Tibial artery (tissue), 4 donors: Measurements from ENCODE around the gene UBR3.

Experiments
- DNase-seq, 2 donors: peaks; one replicate each; pipeline ENCODE4 v3.0.0-alpha.2; 2019
- H3K27ac ChIP-seq, 2 donors: fragments of 200-600 bp; sonication (generic) in 1 of 2; 1 replicate in 1 of 2; 2 replicates in 1 of 2; pipeline ENCODE4 v1.5.1; 2018 to 2019; ENCODE audit warnings: mild to moderate bottlenecking in 1 of 2
- H3K27me3 ChIP-seq, 2 donors: fragments of 200-600 bp; sonication (generic) in 1 of 2; one replicate each; pipeline versions ENCODE4 v1.5.1 to v1.6.0; 2016 to 2019
- H3K36me3 ChIP-seq, 3 donors: fragments of 200-600 bp; sonication (generic) in 2 of 3; one replicate each; pipeline ENCODE4 v1.5.1; 2016 to 2019; ENCODE audit warnings: mild to moderate bottlenecking in 2 of 3
- H3K4me1 ChIP-seq, 4 donors: fragments of 200-600 bp; sonication (generic) in 2 of 4; 1 replicate in 3 of 4; 2 replicates in 1 of 4; pipeline ENCODE4 v1.5.1; 2016 to 2019
- H3K4me3 ChIP-seq, 2 donors: fragments of 200-600 bp; sonication (generic) in 1 of 2; 1 replicate in 1 of 2; 2 replicates in 1 of 2; pipeline ENCODE4 v1.5.1; 2018 to 2019; ENCODE audit warnings: mild to moderate bottlenecking in 2 of 2
- H3K9me3 ChIP-seq, 3 donors: fragments of 200-600 bp; sonication (generic) in 1 of 3; one replicate each; pipeline ENCODE4 v1.5.1; 2016 to 2019
- CTCF ChIP-seq, 2 experiments: fragments of 200-600 bp in 1 of 2; fragments of 450-650 bp in 1 of 2; IDR thresholded peaks; one replicate each; pipeline ENCODE4 v1.5.1; 2017 to 2019; ENCODE audit warnings: antibody characterized with exemption in 2 of 2, mild to moderate bottlenecking in 1 of 2, moderate library complexity in 1 of 2
- intact Hi-C: fragments of 100-400 bp; cut with DNase I; formaldehyde crosslinking; loops from one replicate; pipeline ENCODE4 v1.15.0; 2023; ENCODE audit warnings: low total_unique reads

UBR3 gene

GRCh38 chr2:169906731-169907130 lies 79.5 kb downstream of the UBR3 start:
- Histone ChIP-seq H3K36me3 (peaks cover 12 to 38% (median 19%) of the 10 kb centered on the region in 3 donors), H3K9me3 (no peaks in the 10 kb centered on the region), H3K27ac (no peak overlapping the region), H3K4me3 (no peak overlapping the region), H3K27me3 (no peaks in the 10 kb centered on the region), H3K4me1 (no peaks in the 10 kb centered on the region)
- TF ChIP-seq CTCF (IDR thresholded peaks at IDR 0.05) = no peak
- intact Hi-C loops = no loop called here
- DNase-seq = no peak

DNA sequence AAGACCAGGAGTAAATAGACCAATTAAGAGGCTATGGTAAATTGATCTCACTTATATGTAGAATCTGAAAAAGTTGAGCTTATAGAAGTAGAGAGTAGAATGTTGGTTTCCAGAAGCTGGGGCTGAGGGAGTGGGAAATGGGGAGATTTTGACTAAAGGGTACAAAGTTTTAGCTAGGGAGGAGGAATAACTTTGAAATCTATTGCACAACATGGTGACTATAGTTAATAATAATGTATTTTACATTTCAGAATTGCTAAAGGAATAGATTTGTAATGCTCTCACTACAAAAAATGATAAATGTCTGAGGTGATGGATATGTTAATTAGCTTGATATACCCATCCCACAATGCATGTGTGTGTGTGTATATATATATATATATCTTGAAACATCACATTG lies 82.1 kb downstream of the UBR3 start:
- DNase-seq = no peak
- H3K27me3 ChIP-seq = no peaks in the 10 kb centered on the region
- no peak for TF ChIP-seq CTCF (IDR thresholded peaks at IDR 0.05)
- H3K27ac ChIP-seq = no peak overlapping the region
- no peaks in the 10 kb centered on the region for H3K4me1 ChIP-seq
- peaks cover 7 to 28% (median 12%) of the 10 kb centered on the region in 3 donors for H3K36me3 ChIP-seq
- intact Hi-C loops = no loop called here
- H3K4me3 ChIP-seq = no peak overlapping the region
- H3K9me3 ChIP-seq = no peaks in the 10 kb centered on the region

DNA sequence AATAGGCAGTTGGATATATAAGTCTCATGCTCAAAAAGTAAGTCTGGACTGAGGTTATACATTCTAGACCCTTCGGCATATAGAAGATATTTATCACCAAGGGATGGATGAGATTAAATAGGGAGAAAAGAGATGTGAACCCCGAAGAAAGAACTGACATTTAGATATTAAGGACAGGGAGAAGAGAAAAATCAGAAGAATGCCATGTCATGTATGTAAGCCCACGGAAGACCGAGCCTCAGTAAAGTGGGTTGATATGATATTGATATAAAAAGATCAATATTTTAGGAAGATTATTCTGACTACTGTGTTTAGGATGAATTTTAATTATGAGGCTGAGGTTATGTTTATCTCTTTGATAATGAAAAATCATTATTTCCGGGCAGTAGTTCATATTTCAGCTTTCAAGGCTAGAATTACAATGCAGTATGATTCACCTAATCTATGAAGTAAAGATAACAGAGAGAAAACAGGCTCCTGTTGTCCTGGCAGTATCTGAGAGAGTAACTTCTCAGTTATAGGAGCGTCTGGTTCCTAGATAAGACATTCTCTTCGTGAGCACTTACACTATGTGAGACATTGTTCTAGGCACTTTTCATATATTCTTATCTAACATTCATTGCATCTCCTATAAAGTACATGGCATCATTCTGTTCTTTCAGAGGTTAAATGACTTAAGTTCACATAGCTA lies 83.0 kb downstream of the UBR3 start:
- no peak for TF ChIP-seq CTCF (IDR thresholded peaks at IDR 0.05)
- Histone ChIP-seq H3K4me3 (no peak overlapping the region), H3K4me1 (no peaks in the 10 kb centered on the region), H3K27ac (no peak overlapping the region), H3K27me3 (no peaks in the 10 kb centered on the region), H3K36me3 (peaks cover 7 to 33% (median 7%) of the 10 kb centered on the region in 3 donors), H3K9me3 (no peaks in the 10 kb centered on the region)
- intact Hi-C loops = no loop called here
- DNase-seq = no peak

DNA sequence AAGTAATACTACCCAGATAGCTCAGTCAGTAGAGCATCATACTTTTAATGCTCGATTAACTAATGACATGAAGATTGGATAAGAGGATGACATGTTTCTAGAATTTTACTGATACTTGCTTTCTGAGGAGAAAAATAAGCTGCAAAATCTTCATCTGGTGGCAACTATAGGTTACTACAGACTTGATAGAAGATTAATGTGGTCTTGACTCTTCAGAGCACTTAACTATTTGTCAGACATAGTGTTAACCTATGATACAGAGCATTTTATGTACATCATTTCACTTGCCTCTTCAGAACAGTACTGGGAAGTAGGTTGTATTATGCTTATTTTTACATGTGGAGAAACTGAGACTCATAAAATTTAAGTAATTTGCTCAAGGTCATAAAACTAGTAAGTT lies 83.9 kb downstream of the UBR3 start:
- peaks cover 5 to 32% (median 6%) of the 10 kb centered on the region in 3 donors for H3K36me3 ChIP-seq
- H3K4me3 ChIP-seq = no peak overlapping the region
- no peak for TF ChIP-seq CTCF (IDR thresholded peaks at IDR 0.05)
- intact Hi-C loops = no loop called here
- no peaks in the 10 kb centered on the region for H3K27me3 ChIP-seq
- no peaks in the 10 kb centered on the region for H3K9me3 ChIP-seq
- H3K27ac ChIP-seq = no peak overlapping the region
- no peak for DNase-seq
- H3K4me1 ChIP-seq = no peaks in the 10 kb centered on the region

- Histone ChIP-seq H3K27me3 (no peaks in the 10 kb centered on the region), H3K36me3 (peaks cover 0 to 29% (median 15%) of the 10 kb centered on the region in 3 donors), H3K4me1 (no peaks in the 10 kb centered on the region), H3K9me3 (no peaks in the 10 kb centered on the region), H3K27ac (no peak overlapping the region), H3K4me3 (no peak overlapping the region)
- no peak for DNase-seq
- intact Hi-C loops = no loop called here
- no peak for TF ChIP-seq CTCF (IDR thresholded peaks at IDR 0.05)
Measured at GRCh38 chr2:169916623-169917022, 89.4 kb downstream of the UBR3 start.
